HG03439 (cell line): ENCODE data around the gene MYOZ2.

ENCODE experiments used
- ATAC-seq: cut with Tn5 transposase; IDR thresholded peaks from one replicate; pipeline ENCODE4 v1.9.1; 2021; ENCODE audit warnings: mild to moderate bottlenecking, moderate library complexity; ENCODE audit not compliant: unreplicated experiment

The MYOZ2 gene

GRCh38 chr4:119135721-119136121 is at the start of gene MYOZ2:
Gene MYOZ2, plus strand, starts transcription at chr4:119135832. Its CDS starts 694 bp downstream, at chr4:119136526.
- no peak for ATAC-seq

- no peak for ATAC-seq
Observed at GRCh38 chr4:119087121-119087520, 48.5 kb upstream of the MYOZ2 start.

GRCh38 chr4:119087656-119088055 is 48.0 kb upstream of the MYOZ2 start:
- no peak for ATAC-seq

GRCh38 chr4:119093042-119093827 is 42.4 kb upstream of the MYOZ2 start:
- ATAC-seq: no peak

GRCh38 chr4:119097282-119097900 is 38.2 kb upstream of the MYOZ2 start:
- ATAC-seq: no peak

- no peak for ATAC-seq
Observed at GRCh38 chr4:119098306-119098705, 37.3 kb upstream of the MYOZ2 start.

GRCh38 chr4:119099227-119099810 is 36.3 kb upstream of the MYOZ2 start:
- ATAC-seq: no peak

- no peak for ATAC-seq
Observed at GRCh38 chr4:119100655-119101054, 35.0 kb upstream of the MYOZ2 start.

- ATAC-seq: no peak
Observed at GRCh38 chr4:119103263-119103662, 32.4 kb upstream of the MYOZ2 start.

GRCh38 chr4:119104644-119105273 is 30.9 kb upstream of the MYOZ2 start:
- no peak for ATAC-seq

- ATAC-seq: no peak
Observed at GRCh38 chr4:119105605-119106004, 30.0 kb upstream of the MYOZ2 start.

- no peak for ATAC-seq
Observed at GRCh38 chr4:119106036-119107000, 29.3 kb upstream of the MYOZ2 start.

- ATAC-seq: no peak
Observed at GRCh38 chr4:119110121-119110520, 25.5 kb upstream of the MYOZ2 start.

GRCh38 chr4:119111296-119111695 is 24.3 kb upstream of the MYOZ2 start:
- no peak for ATAC-seq

- ATAC-seq: no peak
Observed at GRCh38 chr4:119113033-119113655, 22.5 kb upstream of the MYOZ2 start.

- no peak for ATAC-seq
Observed at GRCh38 chr4:119116021-119116420, 19.6 kb upstream of the MYOZ2 start.

- no peak for ATAC-seq
Observed at GRCh38 chr4:119116925-119117900, 18.4 kb upstream of the MYOZ2 start.

GRCh38 chr4:119118397-119118796 is 17.2 kb upstream of the MYOZ2 start:
- no peak for ATAC-seq

- ATAC-seq: no peak
Observed at GRCh38 chr4:119124352-119124751, 11.3 kb upstream of the MYOZ2 start.
